NB4 (cell line): Measurements from ENCODE around the gene ANTKMT.

Experiments
- CTCF ChIP-seq: IDR thresholded peaks from one replicate; pipeline ENCODE4 v1.5.1; 2012; ENCODE audit warnings: low read depth, low read length
- MYC ChIP-seq: IDR thresholded peaks from 2 replicates; pipeline ENCODE4 v1.6.1; 2011; ENCODE audit warnings: low read depth, low read length
- POLR2A ChIP-seq: IDR thresholded peaks from 2 replicates; pipeline ENCODE4 v1.6.1; 2011; ENCODE audit warnings: mild to moderate bottlenecking; ENCODE audit not compliant: insufficient read length; ENCODE audit errors: extremely low read depth

- no peak for TF ChIP-seq MYC
- TF ChIP-seq CTCF = no peak
- no peak for TF ChIP-seq POLR2A
Observed at GRCh38 chr16:708959-709358, 12.0 kb upstream of the ANTKMT start.
